ENCODE results near the gene ZNF566. TPM values are rescaled to one million over a fixed set of nuclear protein-coding genes. Genes with fewer than 3 reads are reported as not detected.

Gene ZNF566
- polyA plus RNA-seq (1.7 to 3.9 TPM (median 1.9 TPM) in 3 replicates), polyA minus RNA-seq (3.4 to 7.0 TPM (median 4.3 TPM) in 3 replicates)
- 1.1 TPM for polyA plus RNA-seq (2011; ENCODE audit: low read depth)
- polyA plus RNA-seq (2011; cell fraction: cytosol; rRNA removed) = 0.90 and 2.4 TPM in 2 replicates
- 4.9 and 5.2 TPM in 2 replicates for polyA plus RNA-seq (2011; cell fraction: nucleus; rRNA removed)
- 2.0 and 3.2 TPM in 2 replicates for polyA plus RNA-seq (2012; ENCODE audit: low replicate concordance)
- polyA minus RNA-seq (2011; cell fraction: cytosol; rRNA and poly(A)+ RNA removed) = 1.3 TPM
- 1.6 and 5.5 TPM in 2 replicates for polyA minus RNA-seq (2011; cell fraction: nucleus; rRNA and poly(A)+ RNA removed)

DNA sequence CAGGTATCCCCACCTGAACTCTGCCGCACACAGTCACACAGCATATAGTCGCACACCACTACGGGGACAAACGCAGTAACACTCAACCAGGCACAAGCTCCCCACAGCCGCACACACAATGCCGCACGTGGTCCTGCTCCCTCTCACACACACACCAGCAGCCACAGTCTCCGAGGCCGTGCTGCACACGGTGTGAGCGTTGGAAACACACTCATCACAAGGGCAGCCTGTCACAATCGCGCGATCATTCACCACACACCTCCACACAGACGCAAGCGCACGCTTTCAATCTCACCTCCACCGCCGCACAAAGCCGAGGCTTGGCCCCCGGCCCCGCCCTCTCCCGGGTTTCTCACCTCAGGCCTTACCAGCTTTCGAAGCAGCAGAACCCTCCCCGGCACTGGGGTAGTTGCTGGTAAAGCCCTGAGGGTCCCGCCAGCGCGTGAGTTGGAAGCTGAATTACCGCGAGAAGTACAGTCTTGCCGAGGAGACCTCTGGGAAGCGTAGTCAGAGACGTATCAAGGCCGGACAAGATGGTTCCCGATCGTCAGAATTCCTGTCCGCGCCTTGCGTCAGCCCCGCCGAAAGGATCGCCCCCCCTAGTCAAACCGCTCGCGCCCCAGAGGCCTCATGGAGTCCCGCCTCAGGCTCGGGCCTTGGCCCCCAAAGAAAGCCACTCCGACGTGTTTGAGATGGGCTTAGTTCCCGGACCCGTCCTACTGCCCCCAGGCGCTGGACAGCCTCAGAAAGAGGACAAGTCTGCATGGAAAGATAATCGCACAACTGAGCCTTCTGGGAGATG, at the start of gene ZNF566:
Gene ZNF566 (minus strand): TSS at position 444 of the 802 bp plus-strand sequence. CDS start 13,004 bp downstream, outside the sequence.
- Histone ChIP-seq H3K4me2 (ENCODE audit: control insufficient read depth, extremely low read depth, insufficient read depth, low read depth, low read length) (peak within 1 kb of the TSS; percentile 93), H3K9me3 (ENCODE audit: control insufficient read depth, low read depth, low read length) (no peaks in the 10 kb centered on the region), H4K20me1 (ENCODE audit: control insufficient read depth, extremely low read depth, insufficient read depth, low read length) (no peaks in the 10 kb centered on the region), H3K9me1 (ENCODE audit: control insufficient read depth, extremely low read depth, insufficient read depth, low read length) (no peaks in the 10 kb centered on the region), H3K27me3 (ENCODE audit: control insufficient read depth, extremely low read depth, insufficient read depth, low read length) (no peaks in the 10 kb centered on the region), H3K27ac (ENCODE audit: control insufficient read depth, insufficient read depth, low read length) (peak within 1 kb of the TSS; percentile 99), H3K36me3 (ENCODE audit: control insufficient read depth in 2 of 2, extremely low read depth in 1 of 2, insufficient read depth in 2 of 2, low read length in 2 of 2) (no peaks in the 10 kb centered on the region), H3K4me1 (ENCODE audit: control insufficient read depth, extremely low read depth, insufficient read depth, low read length) (peaks cover 8% of the 10 kb centered on the region), H3K9ac (ENCODE audit: control insufficient read depth, extremely low read depth, insufficient read depth, low read length) (peak within 1 kb of the TSS; percentile 97), H2AFZ (ENCODE audit: control insufficient read depth, low read length) (peak within 1 kb of the TSS; percentile 98), H3K79me2 (ENCODE audit: control insufficient read depth, insufficient read depth, low read length) (peaks cover 2% of the 10 kb centered on the region), H3K4me3 (ENCODE audit: control insufficient read depth in 2 of 3, extremely low read depth in 1 of 3, insufficient read depth in 2 of 3, low read depth in 1 of 3, low read length in 3 of 3) (peak within 1 kb of the TSS; percentile 72 to 93 (median 79))
- DNase-seq (ENCODE audit: low read depth, low spot score) (peak; percentile 95), FAIRE-seq (peak; percentile 53)
- dilution Hi-C loops (cut with MboI; ENCODE audit: extremely low pct_ligation_motif_present, low sequenced_read_pairs) = no loop called here
- TF ChIP-seq, protein P1, sequence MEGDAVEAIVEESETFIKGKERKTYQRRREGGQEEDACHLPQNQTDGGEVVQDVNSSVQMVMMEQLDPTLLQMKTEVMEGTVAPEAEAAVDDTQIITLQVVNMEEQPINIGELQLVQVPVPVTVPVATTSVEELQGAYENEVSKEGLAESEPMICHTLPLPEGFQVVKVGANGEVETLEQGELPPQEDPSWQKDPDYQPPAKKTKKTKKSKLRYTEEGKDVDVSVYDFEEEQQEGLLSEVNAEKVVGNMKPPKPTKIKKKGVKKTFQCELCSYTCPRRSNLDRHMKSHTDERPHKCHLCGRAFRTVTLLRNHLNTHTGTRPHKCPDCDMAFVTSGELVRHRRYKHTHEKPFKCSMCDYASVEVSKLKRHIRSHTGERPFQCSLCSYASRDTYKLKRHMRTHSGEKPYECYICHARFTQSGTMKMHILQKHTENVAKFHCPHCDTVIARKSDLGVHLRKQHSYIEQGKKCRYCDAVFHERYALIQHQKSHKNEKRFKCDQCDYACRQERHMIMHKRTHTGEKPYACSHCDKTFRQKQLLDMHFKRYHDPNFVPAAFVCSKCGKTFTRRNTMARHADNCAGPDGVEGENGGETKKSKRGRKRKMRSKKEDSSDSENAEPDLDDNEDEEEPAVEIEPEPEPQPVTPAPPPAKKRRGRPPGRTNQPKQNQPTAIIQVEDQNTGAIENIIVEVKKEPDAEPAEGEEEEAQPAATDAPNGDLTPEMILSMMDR (optimal IDR thresholded peaks at IDR 0.05 in 1 of 3, IDR thresholded peaks at IDR 0.05 in 1 of 3, conservative IDR thresholded peaks at IDR 0.05 in 1 of 3; ENCODE audit: extremely low read depth in 1 of 3, insufficient read depth in 2 of 3, low read length in 3 of 3) = no peak
- TF ChIP-seq EZH2 (IDR thresholded peaks at IDR 0.05; ENCODE audit: low read length) = no peak

- H4K20me1 ChIP-seq (ENCODE audit: control insufficient read depth, extremely low read depth, insufficient read depth, low read length) = no peaks in the 10 kb centered on the region
- H3K9ac ChIP-seq (ENCODE audit: control insufficient read depth, extremely low read depth, insufficient read depth, low read length) = peak overlapping the region; percentile 90
- DNase-seq (ENCODE audit: low read depth, low spot score) (no peak), FAIRE-seq (no peak)
- dilution Hi-C loops (cut with MboI; ENCODE audit: extremely low pct_ligation_motif_present, low sequenced_read_pairs) = no loop called here
- peaks cover 0 to 7% of the 10 kb centered on the region in 2 experiments for H3K36me3 ChIP-seq (ENCODE audit: control insufficient read depth in 2 of 2, extremely low read depth in 1 of 2, insufficient read depth in 2 of 2, low read length in 2 of 2)
- H3K4me2 ChIP-seq (ENCODE audit: control insufficient read depth, extremely low read depth, insufficient read depth, low read depth, low read length) = peak overlapping the region; percentile 98
- H3K4me1 ChIP-seq (ENCODE audit: control insufficient read depth, extremely low read depth, insufficient read depth, low read length) = peaks cover 6% of the 10 kb centered on the region
- no peak for TF ChIP-seq EZH2 (IDR thresholded peaks at IDR 0.05; ENCODE audit: low read length)
- TF ChIP-seq, protein P1 (optimal IDR thresholded peaks at IDR 0.05 in 1 of 3, IDR thresholded peaks at IDR 0.05 in 1 of 3, conservative IDR thresholded peaks at IDR 0.05 in 1 of 3; ENCODE audit: extremely low read depth in 1 of 3, insufficient read depth in 2 of 3, low read length in 3 of 3) = no peak
- peak overlapping the region; percentile 69 to 85 (median 83) for H3K4me3 ChIP-seq (ENCODE audit: control insufficient read depth in 2 of 3, extremely low read depth in 1 of 3, insufficient read depth in 2 of 3, low read depth in 1 of 3, low read length in 3 of 3)
- no peaks in the 10 kb centered on the region for H3K9me1 ChIP-seq (ENCODE audit: control insufficient read depth, extremely low read depth, insufficient read depth, low read length)
- H3K9me3 ChIP-seq (ENCODE audit: control insufficient read depth, low read depth, low read length) = no peaks in the 10 kb centered on the region
- peak overlapping the region; percentile 88 for H3K27ac ChIP-seq (ENCODE audit: control insufficient read depth, insufficient read depth, low read length)
- peak overlapping the region; percentile 98 for H2AFZ ChIP-seq (ENCODE audit: control insufficient read depth, low read length)
- no peaks in the 10 kb centered on the region for H3K27me3 ChIP-seq (ENCODE audit: control insufficient read depth, extremely low read depth, insufficient read depth, low read length)
- peaks cover 37% of the 10 kb centered on the region for H3K79me2 ChIP-seq (ENCODE audit: control insufficient read depth, insufficient read depth, low read length)
Observed at GRCh38 chr19:36528921-36529518, 39.7 kb upstream of the ZNF566 start.

Data from keratinocyte (primary cell).